T47D (cell line): ENCODE results near the gene FAM114A1.
"Not testable (repeated sequence)": the region's sequence is repeated elsewhere in the genome, so short reads cannot be mapped to it uniquely, and the experiment has no call there.

Experiments used
- DNase-seq, 2 experiments: peaks; one replicate each; pipeline versions ENCODE4 v3.0.0 to v3.0.0-alpha.2; 2011 to 2012; ENCODE audit warnings: low read depth in 1 of 2, low spot score in 1 of 2
- JUND ChIP-seq: IDR thresholded peaks from 2 replicates; pipeline ENCODE4 v1.6.1; 2012; ENCODE audit warnings: low read depth
- in situ Hi-C: cut with HindIII; loops from 2 replicates; pipeline ENCODE4 v1.10.0; 2016; ENCODE audit warnings: low sequenced_read_pairs, low pct_unique_long_range_greater_than_20kb

FAM114A1 gene

GRCh38 chr4:38955957-38956356 is 88.4 kb downstream of the FAM114A1 start:
- in situ Hi-C loops: no loop called here
- DNase-seq: no peak
- no peak for TF ChIP-seq JUND

GRCh38 chr4:38957261-38957815 is 89.7 kb downstream of the FAM114A1 start:
- TF ChIP-seq JUND: no peak
- DNase-seq: no peak
- in situ Hi-C loops: no loop called here

- in situ Hi-C loops: no loop called here
- no peak for TF ChIP-seq JUND
- DNase-seq: no peak
These were observed 90.3 kb downstream of the FAM114A1 start for GRCh38 chr4:38957893-38958292.

- TF ChIP-seq JUND: no peak
- in situ Hi-C loops: no loop called here
- no peak for DNase-seq
These were observed 91.0 kb downstream of the FAM114A1 start for GRCh38 chr4:38958453-38959190.

GRCh38 chr4:38959248-38959647 is 91.6 kb downstream of the FAM114A1 start:
- in situ Hi-C loops, DNase-seq: not testable (repeated sequence)

- no peak for TF ChIP-seq JUND
- in situ Hi-C loops: no loop called here
- DNase-seq: no peak
These were observed 97.6 kb downstream of the FAM114A1 start for GRCh38 chr4:38964942-38965775.

GRCh38 chr4:38965866-38966265 is 98.3 kb downstream of the FAM114A1 start:
- in situ Hi-C loops: no loop called here
- DNase-seq: no peak
- TF ChIP-seq JUND: no peak

GRCh38 chr4:38967260-38968095 is 99.9 kb downstream of the FAM114A1 start:
- TF ChIP-seq JUND: no peak
- no peak for DNase-seq
- in situ Hi-C loops: no loop called here

GRCh38 chr4:38968668-38969067 is 101.1 kb downstream of the FAM114A1 start:
- DNase-seq: no peak
- TF ChIP-seq JUND: no peak
- in situ Hi-C loops: no loop called here

GRCh38 chr4:38976308-38976707 is 108.7 kb downstream of the FAM114A1 start:
- TF ChIP-seq JUND: no peak
- in situ Hi-C loops: no loop called here
- DNase-seq: no peak

- no peak for DNase-seq
- in situ Hi-C loops: no loop called here
- no peak for TF ChIP-seq JUND
These were observed 111.5 kb downstream of the FAM114A1 start for GRCh38 chr4:38979081-38979480.

GRCh38 chr4:38979511-38980230 is 112.1 kb downstream of the FAM114A1 start:
- in situ Hi-C loops: no loop called here
- no peak for DNase-seq
- no peak for TF ChIP-seq JUND
